ENCODE results near the gene HOXC6. TPM values are rescaled to one million over a fixed set of nuclear protein-coding genes. Genes with fewer than 3 reads are reported as not detected.

Gene HOXC6
- total and polyA plus RNA-seq, 4 donors, result 0.18 to 0.71 (median 0.35) TPM

DNA sequence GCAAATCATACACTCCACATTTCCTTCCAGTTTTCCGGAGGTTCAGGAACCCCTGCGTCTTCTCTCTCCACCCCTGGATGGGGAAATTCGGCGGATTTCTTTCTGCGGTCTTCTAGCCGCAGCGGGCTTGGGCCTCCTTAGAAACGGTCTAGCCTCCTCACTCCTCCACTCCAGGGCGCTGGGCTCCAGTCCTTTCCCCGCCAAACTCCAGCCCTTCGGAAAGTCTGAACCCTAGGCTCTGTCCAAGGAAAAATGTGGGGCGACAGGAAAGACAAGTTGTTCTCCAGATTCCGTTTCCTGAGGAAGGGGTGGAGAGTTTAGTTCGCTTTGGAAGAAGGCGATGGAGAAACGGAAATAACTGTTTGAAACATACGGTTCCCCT, 44.7 kb upstream of the HOXC6 start:
- peaks cover 32 to 98% (median 90%) of the 10 kb centered on the region in 3 donors for H3K27me3 ChIP-seq (ENCODE audit: control insufficient read depth in 3 of 3, insufficient read depth in 3 of 3, low read length in 2 of 3)
- H3K36me3 ChIP-seq (ENCODE audit: control insufficient read depth in 4 of 4, insufficient read depth in 4 of 4, low read length in 4 of 4), result no peaks in the 10 kb centered on the region
- H3K27ac ChIP-seq (ENCODE audit: low read depth in 1 of 2, low read length in 1 of 2), result no peak overlapping the region
- WGBS, 2 donors, result 3 to 4% methylated on average over 17 of the region's 17 CpGs
- H3K9me3 ChIP-seq (ENCODE audit: control insufficient read depth in 4 of 4, insufficient read depth in 3 of 4, low read length in 3 of 4), result peaks cover 0 to 28% (median 0%) of the 10 kb centered on the region in 4 donors
- DNase-seq, result peak in 2 of 3 donors; percentile 21 to 39
- TF ChIP-seq, protein P1, sequence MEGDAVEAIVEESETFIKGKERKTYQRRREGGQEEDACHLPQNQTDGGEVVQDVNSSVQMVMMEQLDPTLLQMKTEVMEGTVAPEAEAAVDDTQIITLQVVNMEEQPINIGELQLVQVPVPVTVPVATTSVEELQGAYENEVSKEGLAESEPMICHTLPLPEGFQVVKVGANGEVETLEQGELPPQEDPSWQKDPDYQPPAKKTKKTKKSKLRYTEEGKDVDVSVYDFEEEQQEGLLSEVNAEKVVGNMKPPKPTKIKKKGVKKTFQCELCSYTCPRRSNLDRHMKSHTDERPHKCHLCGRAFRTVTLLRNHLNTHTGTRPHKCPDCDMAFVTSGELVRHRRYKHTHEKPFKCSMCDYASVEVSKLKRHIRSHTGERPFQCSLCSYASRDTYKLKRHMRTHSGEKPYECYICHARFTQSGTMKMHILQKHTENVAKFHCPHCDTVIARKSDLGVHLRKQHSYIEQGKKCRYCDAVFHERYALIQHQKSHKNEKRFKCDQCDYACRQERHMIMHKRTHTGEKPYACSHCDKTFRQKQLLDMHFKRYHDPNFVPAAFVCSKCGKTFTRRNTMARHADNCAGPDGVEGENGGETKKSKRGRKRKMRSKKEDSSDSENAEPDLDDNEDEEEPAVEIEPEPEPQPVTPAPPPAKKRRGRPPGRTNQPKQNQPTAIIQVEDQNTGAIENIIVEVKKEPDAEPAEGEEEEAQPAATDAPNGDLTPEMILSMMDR (IDR thresholded peaks at IDR 0.05; ENCODE audit: control extremely low read depth, extremely low read depth), result no peak
- no peak for ATAC-seq (ENCODE audit: insufficient read depth, low FRiP score)
- H3K4me1 ChIP-seq (ENCODE audit: control insufficient read depth in 5 of 5, insufficient read depth in 5 of 5, low read length in 5 of 5), result peaks cover 0 to 17% (median 10%) of the 10 kb centered on the region in 5 donors
- H3K9ac ChIP-seq (ENCODE audit: insufficient read depth in 1 of 2, low read length in 2 of 2), result no peak overlapping the region
- no peak overlapping the region for H3K4me3 ChIP-seq

DNA sequence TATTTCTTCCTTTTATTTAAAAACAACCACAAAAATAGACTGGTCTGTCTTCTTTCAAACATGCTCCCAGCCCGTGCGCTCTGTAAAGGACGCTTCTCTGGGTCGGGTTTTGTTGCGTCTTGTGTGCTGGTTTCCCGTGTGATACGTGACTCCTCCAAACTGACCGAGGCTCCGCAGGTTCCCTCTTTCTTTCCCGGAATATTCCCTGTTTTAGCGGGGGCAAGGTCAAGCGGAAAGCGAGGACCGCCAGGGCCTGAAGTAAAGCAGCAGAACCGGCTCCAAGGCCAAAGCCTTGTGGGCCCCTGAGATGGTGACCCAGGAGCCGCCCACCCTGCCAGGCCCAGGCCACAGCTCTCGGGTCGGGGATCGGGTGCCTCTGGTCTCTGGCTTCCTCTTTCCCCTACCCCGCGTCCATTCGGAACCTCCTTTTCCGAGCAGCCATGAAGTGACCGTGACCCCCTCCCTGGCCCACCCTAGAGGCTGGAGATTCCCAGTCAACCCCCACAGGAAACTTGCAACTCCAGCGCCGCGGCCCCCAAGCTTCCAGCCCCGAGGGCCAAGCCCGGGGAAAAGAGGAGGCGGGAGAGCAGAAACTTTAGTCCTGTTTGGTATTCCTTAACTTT, 44.2 kb upstream of the HOXC6 start:
- 2 to 6% methylated on average over 29 to 30 of the region's 30 CpGs for WGBS, 2 donors
- Histone ChIP-seq H3K9ac (ENCODE audit: insufficient read depth in 1 of 2, low read length in 2 of 2) (no peak overlapping the region), H3K27ac (ENCODE audit: low read depth in 1 of 2, low read length in 1 of 2) (no peak overlapping the region), H3K27me3 (ENCODE audit: control insufficient read depth in 3 of 3, insufficient read depth in 3 of 3, low read length in 2 of 3) (peaks cover 32 to 98% (median 90%) of the 10 kb centered on the region in 3 donors), H3K4me1 (ENCODE audit: control insufficient read depth in 5 of 5, insufficient read depth in 5 of 5, low read length in 5 of 5) (peaks cover 0 to 17% (median 10%) of the 10 kb centered on the region in 5 donors), H3K4me3 (no peak overlapping the region), H3K9me3 (ENCODE audit: control insufficient read depth in 4 of 4, insufficient read depth in 3 of 4, low read length in 3 of 4) (peaks cover 0 to 28% (median 0%) of the 10 kb centered on the region in 4 donors), H3K36me3 (ENCODE audit: control insufficient read depth in 4 of 4, insufficient read depth in 4 of 4, low read length in 4 of 4) (no peaks in the 10 kb centered on the region)
- TF ChIP-seq, protein P1 (IDR thresholded peaks at IDR 0.05; ENCODE audit: control extremely low read depth, extremely low read depth), result no peak
- DNase-seq (no peak), ATAC-seq (ENCODE audit: insufficient read depth, low FRiP score) (no peak)

DNA sequence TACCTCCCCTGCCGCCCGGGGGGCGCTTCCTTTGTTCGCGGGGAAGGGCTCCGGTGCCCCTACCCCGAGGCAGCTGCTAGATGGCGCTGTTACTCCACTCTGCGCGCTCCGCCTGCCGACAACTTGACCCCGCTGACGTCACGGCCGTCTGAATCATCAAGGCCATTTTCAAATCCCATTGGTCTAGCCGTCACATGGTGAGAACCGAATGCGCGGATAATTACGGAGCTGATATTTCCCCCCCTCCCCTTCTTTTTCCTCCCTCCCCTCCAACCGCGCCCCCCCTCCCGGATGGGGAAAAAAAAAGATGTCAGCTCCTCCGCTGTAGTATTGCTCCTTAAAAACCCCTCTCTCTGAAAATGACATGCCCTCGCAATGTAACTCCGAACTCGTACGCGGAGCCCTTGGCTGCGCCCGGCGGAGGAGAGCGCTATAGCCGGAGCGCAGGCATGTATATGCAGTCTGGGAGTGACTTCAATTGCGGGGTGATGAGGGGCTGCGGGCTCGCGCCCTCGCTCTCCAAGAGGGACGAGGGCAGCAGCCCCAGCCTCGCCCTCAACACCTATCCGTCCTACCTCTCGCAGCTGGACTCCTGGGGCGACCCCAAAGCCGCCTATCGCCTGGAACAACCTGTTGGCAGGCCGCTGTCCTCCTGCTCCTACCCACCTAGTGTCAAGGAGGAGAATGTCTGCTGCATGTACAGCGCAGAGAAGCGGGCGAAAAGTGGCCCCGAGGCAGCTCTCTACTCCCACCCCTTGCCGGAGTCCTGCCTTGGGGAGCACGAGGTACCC, 43.1 kb upstream of the HOXC6 start, which contains the start of gene HOXC10:
Gene HOXC10 (plus strand): TSS at position 246 of the 791 bp plus-strand sequence. CDS start 114 bp downstream, at position 360.
- no peaks in the 10 kb centered on the region for H3K36me3 ChIP-seq (ENCODE audit: control insufficient read depth in 4 of 4, insufficient read depth in 4 of 4, low read length in 4 of 4)
- peaks cover 0 to 22% (median 0%) of the 10 kb centered on the region in 4 donors for H3K9me3 ChIP-seq (ENCODE audit: control insufficient read depth in 4 of 4, insufficient read depth in 3 of 4, low read length in 3 of 4)
- H3K4me3 ChIP-seq, result no peak within 1 kb of the TSS
- DNase-seq (peak; percentile 89 to 92 (median 91)), ATAC-seq (ENCODE audit: insufficient read depth, low FRiP score) (no peak)
- TF ChIP-seq, protein P1 (IDR thresholded peaks at IDR 0.05; ENCODE audit: control extremely low read depth, extremely low read depth), result no peak
- no peak within 1 kb of the TSS for H3K9ac ChIP-seq (ENCODE audit: insufficient read depth in 1 of 2, low read length in 2 of 2)
- H3K4me1 ChIP-seq (ENCODE audit: control insufficient read depth in 5 of 5, insufficient read depth in 5 of 5, low read length in 5 of 5), result peaks cover 0 to 17% (median 10%) of the 10 kb centered on the region in 5 donors
- H3K27ac ChIP-seq (ENCODE audit: low read depth in 1 of 2, low read length in 1 of 2), result no peak within 1 kb of the TSS
- WGBS, 2 donors, result 5 to 8% methylated on average over 51 to 55 of the region's 55 CpGs
- H3K27me3 ChIP-seq (ENCODE audit: control insufficient read depth in 3 of 3, insufficient read depth in 3 of 3, low read length in 2 of 3), result peaks cover 32 to 98% (median 90%) of the 10 kb centered on the region in 3 donors
